MCF 10A (cell line): Measurements from ENCODE around the gene CCDC124. TPM values are rescaled to one million over a fixed set of nuclear protein-coding genes. Genes with fewer than 3 reads are reported as not detected.

Experiments used
- BruUV-seq: library from RNA; stranded (reverse); fragments of 400-500 nt; replicated peaks from 2 replicates; lab custom pipeline; 2021; lab: Mats Ljungman, UMichigan
- CTCF ChIA-PET: fragments of 300-600 bp; sonication (Branson Sonifier 250); formaldehyde crosslinking; extraction: SDS; loops from one replicate; lab custom pipeline; 2021; ENCODE audit warnings: antibody characterized with exemption, inconsistent platforms; lab: Yijun Ruan, JAX
- POLR2A ChIA-PET: fragments of 300-600, 350-650 bp; sonication (Branson Sonifier 250); formaldehyde crosslinking; extraction: SDS; loops from one replicate; lab custom pipeline; 2020; ENCODE audit warnings: antibody characterized with exemption, inconsistent platforms; lab: Yijun Ruan, JAX
- DNase-seq: peaks from one replicate; pipeline ENCODE4 v3.0.0-alpha.2; 2018; ENCODE audit not compliant: unreplicated experiment
- H3K27ac Mint-ChIP-seq: one replicate; pipeline ENCODE4 v1.8.0; 2022; ENCODE audit warnings: mild to moderate bottlenecking, low read depth, mixed read lengths; ENCODE audit not compliant: unreplicated experiment
- H3K27me3 Mint-ChIP-seq: one replicate; pipeline ENCODE4 v1.8.0; 2022; ENCODE audit warnings: mixed read lengths; ENCODE audit not compliant: insufficient read depth, unreplicated experiment
- H3K36me3 Mint-ChIP-seq: one replicate; pipeline ENCODE4 v1.8.0; 2022; ENCODE audit warnings: mild to moderate bottlenecking, moderate library complexity, mixed read lengths; ENCODE audit not compliant: insufficient read depth, unreplicated experiment
- H3K4me1 Mint-ChIP-seq: one replicate; pipeline ENCODE4 v1.8.0; 2022; ENCODE audit warnings: mixed read lengths; ENCODE audit not compliant: insufficient read depth, unreplicated experiment
- H3K4me3 Mint-ChIP-seq: one replicate; pipeline ENCODE4 v1.8.0; 2022; ENCODE audit warnings: mild to moderate bottlenecking, moderate library complexity, mixed read lengths; ENCODE audit not compliant: unreplicated experiment
- H3K9me3 Mint-ChIP-seq: one replicate; pipeline ENCODE4 v1.8.0; 2022; ENCODE audit warnings: mixed read lengths; ENCODE audit not compliant: unreplicated experiment
- CTCF ChIP-seq: fragments of 200-600 bp; IDR thresholded peaks from one replicate; pipeline ENCODE4 v1.8.0; 2022; ENCODE audit warnings: antibody characterized with exemption, mild to moderate bottlenecking; ENCODE audit not compliant: unreplicated experiment
- intact Hi-C: fragments of 100-400 bp; cut with micrococcal nuclease; formaldehyde crosslinking; loops from 2 replicates; pipeline ENCODE4 v1.14.1; 2022
- total RNA-seq: library from RNA; stranded (reverse); gene quantifications from 2 replicates; pipeline ENCODE4 v1.2.3, GENCODE V29; 2022

CCDC124 gene
- total RNA-seq, 1 experiment from 2014 or later, result 122 TPM

DNA sequence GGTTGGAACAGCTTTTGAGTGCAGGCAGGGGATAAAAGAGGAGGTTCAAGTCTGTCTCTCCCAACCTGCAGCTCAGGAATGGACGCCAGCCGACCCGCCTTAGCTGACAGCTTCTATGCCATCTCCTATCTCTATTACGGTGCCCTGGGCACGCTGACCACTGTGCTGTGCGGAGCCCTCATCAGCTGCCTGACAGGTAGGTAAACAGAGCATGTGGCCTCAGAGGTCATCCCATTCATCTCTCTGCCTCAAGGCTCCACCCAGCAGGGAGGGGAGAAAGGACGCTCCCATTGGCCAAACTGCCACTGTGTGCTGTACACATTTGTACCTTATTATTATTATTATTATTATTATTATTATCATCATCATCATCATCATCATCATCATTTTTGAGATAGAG, 44.6 kb upstream of the CCDC124 start:
- Mint-ChIP-seq H3K9me3 (no peaks in the 10 kb centered on the region), H3K27ac (no peak overlapping the region), H3K4me3 (no peak overlapping the region), H3K4me1 (no peaks in the 10 kb centered on the region), H3K36me3 (no peaks in the 10 kb centered on the region), H3K27me3 (peaks cover 29% of the 10 kb centered on the region)
- no peak for TF ChIP-seq CTCF
- no TSS peak for BruUV-seq
- POLR2A ChIA-PET, result no interaction called here
- CTCF ChIA-PET, result no interaction called here
- intact Hi-C loops, result no loop called here
- DNase-seq, result no peak

DNA sequence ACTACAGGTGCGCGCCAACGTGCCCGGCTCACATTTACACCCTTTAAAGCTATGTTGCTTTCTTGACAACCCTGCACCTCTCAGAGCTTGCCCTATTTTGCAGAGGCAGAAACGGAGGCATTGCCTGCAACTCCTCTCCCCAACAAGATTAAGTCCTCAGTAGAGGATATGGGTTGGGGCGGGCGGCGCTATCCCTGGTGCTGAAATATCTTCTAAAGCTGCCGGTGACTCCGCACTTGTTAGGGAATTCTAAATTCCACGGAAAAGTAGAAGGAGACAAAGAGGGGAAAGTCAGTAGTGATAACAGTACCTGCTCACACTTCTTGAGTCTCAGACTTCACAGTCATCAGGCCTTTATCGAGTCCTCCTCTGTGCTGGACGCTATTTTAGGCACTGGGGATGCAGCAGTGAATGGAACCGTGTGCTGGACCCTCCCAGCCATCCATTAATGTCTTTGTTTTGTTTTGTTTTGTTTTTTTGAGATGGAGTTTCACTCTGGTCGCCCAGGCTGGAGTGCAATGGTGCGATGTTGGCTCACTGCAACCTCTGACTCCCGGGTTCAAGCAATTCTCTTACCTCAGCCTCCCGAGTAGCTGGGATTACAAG, 43.1 kb upstream of the CCDC124 start:
- POLR2A ChIA-PET, result no interaction called here
- Mint-ChIP-seq H3K27me3 (peaks cover 34% of the 10 kb centered on the region), H3K4me1 (no peaks in the 10 kb centered on the region), H3K9me3 (no peaks in the 10 kb centered on the region), H3K27ac (no peak overlapping the region), H3K4me3 (no peak overlapping the region), H3K36me3 (no peaks in the 10 kb centered on the region)
- BruUV-seq, result no TSS peak
- intact Hi-C loops, result no loop called here
- DNase-seq, result peak; percentile 68
- no peak for TF ChIP-seq CTCF
- CTCF ChIA-PET, result interaction anchor here (1.1 kb wide), 1 partner anchor 48 kb away, joined by 3 read pairs; no protein-coding TSS in a partner anchor

DNA sequence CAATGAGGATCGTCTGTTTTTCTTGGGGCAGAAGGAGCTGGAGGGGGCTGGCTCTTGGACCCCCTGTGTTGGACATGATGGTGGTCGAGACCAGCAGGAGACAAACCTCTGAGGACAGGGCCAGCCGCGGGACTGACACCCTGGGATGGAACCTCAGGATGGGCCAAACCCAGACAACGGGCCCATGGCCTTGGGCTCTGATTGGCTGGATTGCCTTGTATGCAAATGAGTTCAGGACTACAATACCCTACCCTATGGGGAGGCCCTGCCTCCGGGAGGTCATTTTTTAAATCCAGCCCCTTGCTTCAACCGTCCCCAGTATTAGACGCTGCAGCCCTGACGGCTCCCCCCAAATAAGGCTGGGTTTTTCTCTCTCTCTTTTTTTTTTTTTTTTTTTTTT, 39.0 kb upstream of the CCDC124 start:
- intact Hi-C loops, result no loop called here
- Mint-ChIP-seq H3K4me3 (no peak overlapping the region), H3K36me3 (no peaks in the 10 kb centered on the region), H3K27ac (no peak overlapping the region), H3K9me3 (no peaks in the 10 kb centered on the region), H3K4me1 (no peaks in the 10 kb centered on the region), H3K27me3 (peaks cover 34% of the 10 kb centered on the region)
- no TSS peak for BruUV-seq
- DNase-seq, result no peak
- CTCF ChIA-PET, result interaction anchor here (0.6 kb wide), 1 partner anchor 24 kb away, joined by 3 read pairs; no protein-coding TSS in a partner anchor
- POLR2A ChIA-PET, result no interaction called here
- TF ChIP-seq CTCF, result no peak

DNA sequence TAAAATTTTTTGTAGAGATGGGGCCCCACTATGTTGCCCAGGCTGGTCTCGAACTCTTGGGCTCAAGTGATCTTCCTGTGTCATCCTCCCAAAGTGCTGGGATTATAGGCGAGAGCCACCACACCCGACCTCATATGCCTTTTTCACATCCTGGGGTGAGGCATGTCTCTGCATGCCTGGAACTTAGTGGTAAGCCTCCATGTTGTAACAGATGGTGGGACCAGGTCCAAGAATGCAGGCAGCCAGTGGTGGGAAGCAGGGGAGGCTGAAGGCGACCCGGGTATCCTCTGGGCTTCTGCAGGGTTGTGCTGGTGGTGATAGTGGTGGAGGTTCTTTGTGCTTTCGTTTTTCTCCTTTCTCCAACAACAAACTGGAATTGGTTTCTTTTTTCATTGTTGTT, 30.1 kb upstream of the CCDC124 start:
- BruUV-seq, result no TSS peak
- ChIA-PET POLR2A (no interaction called here), CTCF (no interaction called here)
- H3K27me3 Mint-ChIP-seq, result no peaks in the 10 kb centered on the region
- no peaks in the 10 kb centered on the region for H3K9me3 Mint-ChIP-seq
- H3K4me1 Mint-ChIP-seq, result peaks cover 6% of the 10 kb centered on the region
- intact Hi-C loops, result no loop called here
- peak; percentile 90 for DNase-seq
- no peak overlapping the region for H3K4me3 Mint-ChIP-seq
- TF ChIP-seq CTCF, result no peak
- H3K27ac Mint-ChIP-seq, result peak overlapping the region; percentile 88
- H3K36me3 Mint-ChIP-seq, result no peaks in the 10 kb centered on the region
